Ovary (tissue), 9 donors: Measurements from ENCODE around the gene ACSF3. TPM values are rescaled to one million over a fixed set of nuclear protein-coding genes. Genes with fewer than 3 reads are reported as not detected.

Experiments
- DNase-seq, 5 donors: peaks; one replicate each; pipeline ENCODE4 v3.0.0-alpha.2; 2019 to 2020
- H3K27ac ChIP-seq, 2 donors: fragments of 200-600 bp; one replicate each; pipeline versions ENCODE4 v1.5.1 to v1.8.0; 2019 to 2022
- H3K27me3 ChIP-seq: fragments of 200-600 bp; one replicate; pipeline ENCODE4 v1.8.0; 2022
- H3K36me3 ChIP-seq: fragments of 200-600 bp; sonication (generic); one replicate; pipeline ENCODE4 v1.5.1; 2019
- H3K4me1 ChIP-seq: one replicate; pipeline ENCODE4 v1.8.1; 2013; ENCODE audit warnings: mild to moderate bottlenecking, moderate library complexity; ENCODE audit not compliant: insufficient read depth
- H3K4me3 ChIP-seq: fragments of 200-600 bp; sonication (generic); one replicate; pipeline ENCODE4 v1.5.1; 2017
- H3K9me3 ChIP-seq, 2 donors: fragments of 200-600 bp in 1 of 2; sonication (generic) in 1 of 2; one replicate each; pipeline versions ENCODE4 v1.5.1 to v1.8.1; 2013 to 2019; ENCODE audit warnings: mild to moderate bottlenecking in 1 of 2, moderate library complexity in 1 of 2
- EP300 ChIP-seq: sonication (generic); formaldehyde crosslinking; IDR thresholded peaks from one replicate; pipeline ENCODE4 v1.6.1; 2017; ENCODE audit warnings: antibody characterized with exemption
- POLR2A ChIP-seq: fragments of 450-650 bp; IDR thresholded peaks from one replicate; pipeline ENCODE4 v1.6.1; 2017; ENCODE audit warnings: antibody characterized with exemption, mild to moderate bottlenecking, moderate library complexity
- WGBS, 3 donors: extraction: QIAGEN DNeasy Blood & Tissue Kit in 1 of 3; methylation state at CpG; one replicate each; pipeline versions ENCODE4 v1.1.5 to v1.1.7; 2013 to 2017; 5-methylcytosine and 5-hydroxymethylcytosine counted together
- intact Hi-C, 4 donors: fragments of 100-400 bp; cut with DNase I; formaldehyde crosslinking; loops; one replicate each; pipeline versions ENCODE4 v1.11.0 to v1.15.1; 2022 to 2023
- polyA plus RNA-seq, 2 donors: library from polyadenylated mRNA; stranded (reverse); fragments of 200-250 nt in 1 of 2; fragments of 350-450 nt in 1 of 2; fragmentation: Illumina TruSeq in 1 of 2; extraction: RNeasy Lipid Tissue Mini Kit (QIAGEN cat#74804) in 1 of 2; gene quantifications; one replicate each; pipeline ENCODE4 v1.2.3, GENCODE V29; 2013 to 2014
- total RNA-seq, 7 donors: library from RNA; depleted of rRNA in 2 of 7; stranded (reverse); fragments of >200 nt in 2 of 7; fragmentation: NEBNext Ultra II Directional in 3 of 7; extraction: Animal tissue kit (Norgen Biotek cat#: 25700) in 3 of 7; gene quantifications; one replicate each; pipeline versions ENCODE4 v1.1.0 to v1.2.4, GENCODE V29; 2016 to 2023
- TF ChIP-seq, protein P1 (sequence below), 3 donors: fragments of 450-650 bp in 2 of 3; fragments of 200-600 bp in 1 of 3; IDR thresholded peaks; one replicate each; pipeline versions ENCODE4 v1.5.1 to v1.8.0; 2016 to 2022; ENCODE audit warnings: antibody characterized with exemption in 3 of 3, mild to moderate bottlenecking in 1 of 3
- donor health status: DM: no; HTN: no; CAD: no; lungs with moderate emphysema.
- donor health status: DM: no; HTN: no; CAD: no.
- donor health status: Bipolar disorder and iron deficiency.
- donor health status: DM: yes; HTN: yes; CAD: no.
- donor health status: DM: no; HTN: no; CAD: no.
- donor health status: DM: yes; HTN: yes; CAD: no.

The ACSF3 gene
- total and polyA plus RNA-seq, 9 donors: 16.2 to 40.9 (median 28.0) TPM

DNA sequence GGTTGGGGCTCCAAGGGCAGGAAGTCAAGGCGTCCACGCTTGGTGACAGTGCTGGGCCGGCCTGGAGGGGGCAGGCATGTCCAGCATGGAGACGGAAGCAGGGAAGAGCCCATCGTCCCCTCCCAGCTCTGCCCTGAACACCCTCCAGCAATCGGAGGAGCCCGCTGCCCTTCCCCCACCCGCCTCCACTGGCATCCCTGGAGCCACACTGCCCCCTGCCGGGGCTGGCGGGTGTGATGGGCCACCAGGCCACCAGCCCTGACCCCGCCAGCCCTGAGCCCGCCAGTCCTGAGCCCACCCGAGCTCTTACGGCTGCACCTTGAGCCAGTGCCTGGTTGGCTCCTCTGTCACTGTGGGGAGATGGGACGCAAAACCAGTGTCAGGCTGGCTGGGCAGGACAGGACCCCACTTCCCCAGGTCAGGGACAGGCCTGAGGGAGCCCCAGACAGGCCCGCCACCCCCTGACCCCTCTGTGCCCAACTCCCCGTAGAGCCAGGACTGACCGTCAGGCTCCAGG is 73.8 kb downstream of the ACSF3 start:
- 6 to 9% (median 7%) methylated on average over 14 to 18 of the region's 18 CpGs for WGBS, 3 donors
- peaks cover 7% of the 10 kb centered on the region for H3K27me3 ChIP-seq
- intact Hi-C loops: no loop called here
- no peak for TF ChIP-seq POLR2A
- TF ChIP-seq, protein P1, sequence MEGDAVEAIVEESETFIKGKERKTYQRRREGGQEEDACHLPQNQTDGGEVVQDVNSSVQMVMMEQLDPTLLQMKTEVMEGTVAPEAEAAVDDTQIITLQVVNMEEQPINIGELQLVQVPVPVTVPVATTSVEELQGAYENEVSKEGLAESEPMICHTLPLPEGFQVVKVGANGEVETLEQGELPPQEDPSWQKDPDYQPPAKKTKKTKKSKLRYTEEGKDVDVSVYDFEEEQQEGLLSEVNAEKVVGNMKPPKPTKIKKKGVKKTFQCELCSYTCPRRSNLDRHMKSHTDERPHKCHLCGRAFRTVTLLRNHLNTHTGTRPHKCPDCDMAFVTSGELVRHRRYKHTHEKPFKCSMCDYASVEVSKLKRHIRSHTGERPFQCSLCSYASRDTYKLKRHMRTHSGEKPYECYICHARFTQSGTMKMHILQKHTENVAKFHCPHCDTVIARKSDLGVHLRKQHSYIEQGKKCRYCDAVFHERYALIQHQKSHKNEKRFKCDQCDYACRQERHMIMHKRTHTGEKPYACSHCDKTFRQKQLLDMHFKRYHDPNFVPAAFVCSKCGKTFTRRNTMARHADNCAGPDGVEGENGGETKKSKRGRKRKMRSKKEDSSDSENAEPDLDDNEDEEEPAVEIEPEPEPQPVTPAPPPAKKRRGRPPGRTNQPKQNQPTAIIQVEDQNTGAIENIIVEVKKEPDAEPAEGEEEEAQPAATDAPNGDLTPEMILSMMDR (IDR thresholded peaks at IDR 0.05): peak in 1 of 3 donors; percentile 37
- no peak overlapping the region for H3K4me3 ChIP-seq
- no peaks in the 10 kb centered on the region for H3K9me3 ChIP-seq
- H3K27ac ChIP-seq: no peak overlapping the region
- no peaks in the 10 kb centered on the region for H3K36me3 ChIP-seq
- H3K4me1 ChIP-seq: peaks cover 3% of the 10 kb centered on the region
- DNase-seq: peak; percentile 33 to 82 (median 67)

DNA sequence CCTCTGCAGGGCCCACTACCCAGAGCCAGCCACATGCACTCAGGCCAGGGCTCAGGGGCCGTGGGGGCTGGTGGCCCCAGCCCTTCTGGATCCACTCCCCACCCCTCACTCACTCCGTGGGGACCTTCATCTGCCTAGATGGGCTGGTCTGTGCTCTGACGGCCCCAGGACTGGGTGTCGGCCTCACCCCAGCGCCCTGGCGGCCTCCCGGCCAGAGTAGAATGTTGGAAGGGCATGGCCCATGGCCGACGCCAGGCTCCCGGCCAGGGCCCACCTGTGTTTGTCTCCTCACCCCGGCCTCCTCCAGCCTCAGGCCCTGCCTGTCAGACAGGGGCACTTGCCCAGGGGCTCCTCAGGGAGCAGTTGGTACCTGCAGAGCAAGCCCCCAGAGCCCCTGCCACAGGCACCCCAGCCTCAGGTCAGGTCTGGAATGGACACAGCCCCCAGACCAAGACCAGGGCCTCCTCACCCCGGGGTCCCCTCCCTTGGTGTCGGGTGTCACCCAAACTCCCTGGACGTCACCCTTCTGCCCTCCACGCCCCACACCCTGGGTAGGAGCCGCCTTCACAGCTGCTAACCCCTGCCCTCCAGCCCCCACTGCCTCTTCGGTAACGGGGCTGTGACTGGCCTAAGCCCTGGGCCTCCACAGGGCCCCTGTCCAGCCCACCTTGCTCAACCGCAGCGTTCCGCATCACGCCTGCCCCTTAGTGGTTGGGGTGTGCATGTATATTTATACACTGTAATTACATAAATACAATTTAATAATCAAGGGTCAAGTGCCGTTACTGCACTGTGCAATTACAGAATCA is 74.9 kb downstream of the ACSF3 start:
- DNase-seq: no peak
- intact Hi-C loops: no loop called here

DNA sequence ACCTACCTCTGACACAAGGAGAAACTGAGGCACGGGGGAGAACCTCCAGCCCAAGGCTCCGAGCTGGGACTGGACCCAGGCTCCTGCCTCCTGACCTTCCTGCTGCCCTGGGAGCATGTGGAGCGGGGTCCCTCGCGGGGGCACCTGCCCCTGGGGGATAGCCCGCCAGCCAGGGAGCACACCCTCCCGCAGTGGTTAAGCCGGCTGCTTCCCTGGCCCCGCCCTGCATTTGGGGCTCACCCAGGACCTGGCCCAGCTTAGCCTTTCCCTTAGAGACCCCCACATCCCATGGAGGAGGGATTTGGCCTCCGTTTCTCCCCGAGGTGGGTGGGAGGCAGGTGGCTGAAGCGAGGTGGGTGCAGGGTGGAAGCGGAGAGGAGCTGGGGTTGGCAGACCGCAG is 76.1 kb downstream of the ACSF3 start:
- 68 to 74% (median 69%) methylated on average over 13 to 14 of the region's 14 CpGs for WGBS, 3 donors
- H3K4me1 ChIP-seq: peaks cover 3% of the 10 kb centered on the region

More for the DNA sequence above, 74.9 kb downstream of the ACSF3 start:
- WGBS, 3 donors: 29 to 39% (median 31%) methylated on average over 19 to 23 of the region's 23 CpGs
- Histone ChIP-seq H3K27ac (no peak overlapping the region), H3K36me3 (no peaks in the 10 kb centered on the region), H3K4me3 (no peak overlapping the region), H3K9me3 (no peaks in the 10 kb centered on the region), H3K27me3 (peaks cover 7% of the 10 kb centered on the region), H3K4me1 (peaks cover 3% of the 10 kb centered on the region)
- TF ChIP-seq EP300 (no peak), POLR2A (no peak)
- TF ChIP-seq, protein P1 (IDR thresholded peaks at IDR 0.05): no peak

DNA sequence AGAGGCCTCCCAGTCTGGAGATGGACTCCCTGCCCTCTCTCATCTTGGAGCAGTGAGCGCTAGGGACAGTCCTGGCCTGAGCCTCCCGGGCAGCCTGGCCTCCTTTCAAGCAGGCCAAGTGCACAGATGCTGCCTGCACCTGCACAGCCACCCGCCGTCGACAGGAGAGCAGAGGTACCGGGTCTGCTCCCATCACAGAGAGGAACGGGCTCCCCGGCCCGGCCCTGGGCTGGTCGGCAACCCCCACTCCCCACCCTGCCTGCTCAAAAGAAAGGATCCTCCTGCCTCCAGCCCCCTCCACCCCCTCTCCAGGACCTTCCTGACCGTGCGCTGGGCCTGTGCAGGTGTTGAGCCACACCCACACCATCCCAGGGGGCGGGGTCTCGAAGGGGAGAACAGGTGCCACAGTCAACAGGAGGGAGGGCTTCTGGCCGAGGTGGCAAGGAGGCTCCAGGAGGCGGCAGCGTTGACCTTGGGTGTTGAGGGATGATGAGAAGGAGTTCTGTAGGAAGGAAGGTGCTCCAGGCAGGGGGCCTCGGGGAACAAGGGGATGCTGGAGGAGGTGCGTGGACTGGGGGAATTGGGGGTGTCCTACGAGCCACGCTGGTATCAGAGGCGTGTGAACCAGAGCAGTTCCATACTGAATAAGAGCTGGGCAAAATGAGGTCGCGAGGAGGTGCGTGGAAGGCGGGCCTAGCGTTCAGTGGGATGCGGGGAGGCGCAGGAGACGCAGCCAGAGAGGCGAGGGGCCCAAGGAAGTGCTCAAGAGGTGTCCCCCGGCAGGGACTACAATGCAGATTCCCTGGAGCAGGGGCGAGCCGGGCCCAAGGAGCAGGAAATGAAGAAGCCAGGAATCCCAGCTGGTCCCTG is 76.9 kb downstream of the ACSF3 start:
- WGBS, 3 donors: 6 to 11% (median 7%) methylated on average over 30 to 34 of the region's 34 CpGs
- Histone ChIP-seq H3K4me1 (peaks cover 3% of the 10 kb centered on the region), H3K27me3 (peaks cover 7% of the 10 kb centered on the region), H3K9me3 (no peaks in the 10 kb centered on the region), H3K27ac (no peak overlapping the region), H3K36me3 (no peaks in the 10 kb centered on the region), H3K4me3 (no peak overlapping the region)
- TF ChIP-seq POLR2A (no peak), EP300 (no peak)
- TF ChIP-seq, protein P1 (IDR thresholded peaks at IDR 0.05): no peak
- intact Hi-C loops: no loop called here
- DNase-seq: no peak

More for the DNA sequence above, 76.1 kb downstream of the ACSF3 start:
- no peak for DNase-seq
- H3K27ac ChIP-seq: no peak overlapping the region
- intact Hi-C loops: no loop called here
- TF ChIP-seq EP300: no peak
- no peak for TF ChIP-seq POLR2A
- TF ChIP-seq, protein P1 (IDR thresholded peaks at IDR 0.05): no peak
- H3K36me3 ChIP-seq: no peaks in the 10 kb centered on the region
- H3K27me3 ChIP-seq: peaks cover 7% of the 10 kb centered on the region
- H3K4me3 ChIP-seq: no peak overlapping the region
- H3K9me3 ChIP-seq: no peaks in the 10 kb centered on the region
